Left ventricle myocardium inferior (tissue), 1 donor: ENCODE data around the gene EFR3B. TPM values are rescaled to one million over a fixed set of nuclear protein-coding genes. Genes with fewer than 3 reads are reported as not detected.

ENCODE experiments used
- DNase-seq: peaks from one replicate; pipeline ENCODE4 v3.0.0-alpha.2; 2020
- H3K27ac ChIP-seq: fragments of 200-600 bp; replicated peaks from 2 replicates; pipeline ENCODE4 v1.8.0; 2021
- H3K27me3 ChIP-seq: fragments of 200-600 bp; 2 replicates; pipeline ENCODE4 v1.8.0; 2021; ENCODE audit warnings: low read depth
- H3K36me3 ChIP-seq: fragments of 200-600 bp; 2 replicates; pipeline ENCODE4 v1.8.0; 2021
- H3K4me1 ChIP-seq: fragments of 200-600 bp; 2 replicates; pipeline ENCODE4 v1.8.0; 2021
- H3K4me3 ChIP-seq: fragments of 200-600 bp; 2 replicates; pipeline ENCODE4 v1.8.0; 2021; ENCODE audit warnings: mild to moderate bottlenecking, moderate library complexity
- H3K9me3 ChIP-seq: fragments of 200-600 bp; replicated peaks from 2 replicates; pipeline ENCODE4 v1.8.0; 2021
- CTCF ChIP-seq: fragments of 200-600 bp; IDR thresholded peaks from 2 replicates; pipeline ENCODE4 v1.8.0; 2021; ENCODE audit warnings: antibody characterized with exemption, mild to moderate bottlenecking, borderline replicate concordance
- intact Hi-C: fragments of 100-400 bp; cut with micrococcal nuclease; formaldehyde crosslinking; loops from one replicate; pipeline ENCODE4 v1.11.0; 2022
- total RNA-seq: library from RNA; stranded (reverse); fragmentation: NEBNext Ultra II Directional; extraction: Animal tissue kit (Norgen Biotek cat#: 25700); gene quantifications from one replicate; pipeline ENCODE4 v1.2.1, GENCODE V29; 2021
- donor health status: DM: no; HTN: yes; CAD: no; lungs with severe emphysema.

Gene EFR3B
- total RNA-seq, 1 donor from 2014 or later = 8.7 TPM

- Histone ChIP-seq H3K27me3 (no peaks in the 10 kb centered on the region), H3K4me1 (peaks cover 3% of the 10 kb centered on the region), H3K36me3 (no peaks in the 10 kb centered on the region), H3K4me3 (no peak overlapping the region), H3K27ac (no peak overlapping the region), H3K9me3 (no peaks in the 10 kb centered on the region)
- no peak for TF ChIP-seq CTCF
- intact Hi-C loops = no loop called here
- no peak for DNase-seq
Measured at GRCh38 chr2:25035537-25036220, 6.2 kb upstream of the EFR3B start.

DNA sequence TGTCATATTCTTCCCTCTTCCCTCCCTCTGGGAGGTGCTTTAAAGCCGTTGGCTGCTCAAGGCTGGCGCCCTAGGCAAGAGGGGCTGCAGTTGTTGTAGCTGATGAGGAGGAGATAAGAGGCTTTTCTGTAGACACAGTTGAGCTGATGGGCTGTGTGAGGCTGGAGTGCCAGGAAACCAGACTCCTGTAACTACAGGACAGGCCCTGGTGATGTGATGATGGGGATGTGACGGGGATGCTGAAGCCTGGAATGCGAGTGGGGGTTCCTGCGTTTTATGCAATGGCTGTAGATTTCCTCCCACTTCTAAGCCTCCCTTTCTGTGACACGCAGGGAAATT lies 5.7 kb upstream of the EFR3B start:
- H3K4me3 ChIP-seq = no peak overlapping the region

DNA sequence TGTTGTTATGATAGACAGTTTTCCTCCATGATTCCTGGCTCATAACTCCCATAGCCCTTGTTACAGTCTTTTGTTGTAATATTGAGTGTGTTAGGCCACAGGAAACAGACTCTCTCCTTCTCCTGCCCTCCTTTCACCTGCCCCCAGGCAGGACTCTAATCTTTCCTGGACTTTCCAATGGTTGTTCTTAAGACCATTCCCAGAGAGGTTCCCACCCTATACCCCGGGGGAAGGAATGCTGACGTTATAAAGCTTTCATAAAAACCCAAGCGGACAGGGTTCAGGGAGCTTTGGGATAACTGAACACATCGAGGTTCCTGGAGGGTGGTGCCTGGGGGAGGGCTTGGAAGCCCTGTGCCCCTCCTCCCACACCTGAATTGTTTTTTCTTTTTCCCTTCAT lies 2.8 kb upstream of the EFR3B start:
- intact Hi-C loops = no loop called here
- DNase-seq = no peak

More for the DNA sequence above, 5.7 kb upstream of the EFR3B start:
- peaks cover 4% of the 10 kb centered on the region for H3K4me1 ChIP-seq
- H3K36me3 ChIP-seq = no peaks in the 10 kb centered on the region
- H3K27ac ChIP-seq = no peak overlapping the region
- no peak for TF ChIP-seq CTCF
- intact Hi-C loops = no loop called here
- no peak for DNase-seq
- H3K27me3 ChIP-seq = no peaks in the 10 kb centered on the region
- no peaks in the 10 kb centered on the region for H3K9me3 ChIP-seq

GRCh38 chr2:25041307-25041927 lies 459 bp upstream of the EFR3B start:
- peak; percentile 47 for DNase-seq
- peak overlapping the region; percentile 96 for H3K4me3 ChIP-seq
- no peaks in the 10 kb centered on the region for H3K9me3 ChIP-seq
- TF ChIP-seq CTCF = peak; percentile 51
- H3K36me3 ChIP-seq = no peaks in the 10 kb centered on the region
- intact Hi-C loops = no loop called here
- peak overlapping the region; percentile 94 for H3K27ac ChIP-seq
- H3K4me1 ChIP-seq = peaks cover 26% of the 10 kb centered on the region
- no peaks in the 10 kb centered on the region for H3K27me3 ChIP-seq

More for the DNA sequence above, 2.8 kb upstream of the EFR3B start:
- Histone ChIP-seq H3K27ac (no peak overlapping the region), H3K4me3 (no peak overlapping the region), H3K9me3 (no peaks in the 10 kb centered on the region), H3K36me3 (no peaks in the 10 kb centered on the region), H3K27me3 (no peaks in the 10 kb centered on the region), H3K4me1 (peaks cover 29% of the 10 kb centered on the region)
- no peak for TF ChIP-seq CTCF

DNA sequence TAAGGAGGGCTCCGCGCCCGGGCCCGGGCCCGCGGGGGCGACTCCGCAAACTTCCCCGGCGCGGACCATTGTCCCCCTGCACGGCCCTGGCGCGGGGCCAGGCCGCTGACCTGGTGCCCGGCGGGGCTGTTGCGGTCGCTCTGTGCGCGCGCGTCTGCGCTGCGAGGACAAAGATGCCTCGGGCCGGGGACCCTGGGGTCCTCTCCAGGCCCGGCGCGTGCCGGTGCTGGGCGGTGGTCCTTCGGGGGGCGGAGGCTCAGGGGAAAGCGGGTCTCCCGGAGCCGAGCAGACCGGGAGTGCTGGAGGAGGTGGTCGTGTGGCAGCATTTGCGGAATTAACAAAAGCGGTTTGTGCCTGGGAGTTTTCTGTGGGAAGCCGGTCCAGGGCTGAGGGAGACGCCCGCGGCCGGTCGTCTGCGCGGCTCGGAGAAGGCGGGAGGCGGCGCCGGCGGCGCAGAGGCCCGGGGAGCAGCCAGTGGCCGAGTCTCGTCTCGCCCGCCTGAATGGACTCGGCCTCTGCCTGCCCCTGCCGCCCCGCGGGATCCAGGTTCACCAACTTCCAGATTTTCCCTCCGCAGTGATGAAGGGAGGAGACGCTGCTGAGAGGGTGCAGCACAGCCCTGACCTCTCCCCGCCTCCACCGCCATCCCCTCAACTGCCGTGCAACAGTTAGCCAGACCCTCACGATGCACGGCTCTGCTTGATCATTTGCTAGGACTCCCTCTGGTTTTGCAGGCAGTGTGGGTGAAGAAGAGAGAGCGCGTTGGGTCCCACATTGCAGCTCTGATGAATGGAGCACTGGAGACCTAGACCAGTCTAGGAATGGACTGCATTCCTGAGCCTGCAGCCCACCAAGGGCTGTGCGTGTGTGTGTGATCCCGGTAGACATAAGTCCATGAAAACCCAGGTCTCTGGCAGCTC lies 705 bp downstream of the EFR3B start:
- intact Hi-C loops = no loop called here
- no peak for TF ChIP-seq CTCF
- no peaks in the 10 kb centered on the region for H3K9me3 ChIP-seq
- peaks cover 26% of the 10 kb centered on the region for H3K4me1 ChIP-seq
- peak overlapping the region; percentile 96 for H3K4me3 ChIP-seq
- H3K36me3 ChIP-seq = no peaks in the 10 kb centered on the region
- no peaks in the 10 kb centered on the region for H3K27me3 ChIP-seq
- peak; percentile 33 for DNase-seq
- H3K27ac ChIP-seq = peak overlapping the region; percentile 94
